ENCODE data around the gene SERBP1. TPM values are rescaled to one million over a fixed set of nuclear protein-coding genes. Genes with fewer than 3 reads are reported as not detected.

Gene SERBP1
- total RNA-seq, 2 experiments from 2014 or later = 270 to 410 TPM

- BruUV-seq (replicated peaks) = no TSS peak
- ChIA-PET POLR2A (interaction anchor here (0.6 kb wide), 2 partner anchors 44 to 566 kb away, joined by 3 read pairs; partner anchors contain the start of gene INSL5), CTCF (ENCODE audit: unreplicated experiment) (interaction anchor here (0.6 kb wide), 1 partner anchor 157 kb away, joined by 3 read pairs; no protein-coding TSS in a partner anchor)
- H3K79me2 ChIP-seq (ENCODE audit: insufficient read depth, low read depth, low read length) = no peaks in the 10 kb centered on the region
- H3K9me3 ChIP-seq (ENCODE audit: low read length) = no peaks in the 10 kb centered on the region
- no peak overlapping the region for H2AFZ ChIP-seq (ENCODE audit: low read length)
- DNase-seq (ENCODE audit: low spot score) = no peak
- no peaks in the 10 kb centered on the region for H3K4me1 ChIP-seq (ENCODE audit: insufficient read depth, low read length, poor library complexity, severe bottlenecking)
- no peak overlapping the region for H3K4me3 ChIP-seq (ENCODE audit: low read depth, low read length, poor library complexity, severe bottlenecking)
- TF ChIP-seq CTCF (conservative IDR thresholded peaks at IDR 0.05; ENCODE audit: low read length) (no peak), EZH2phosphoT487 (IDR thresholded peaks at IDR 0.05; ENCODE audit: borderline replicate concordance, low read depth, low read length) (no peak)
- no peaks in the 10 kb centered on the region for H3K9me2 ChIP-seq (ENCODE audit: insufficient read depth, low read length)
- H4K20me1 ChIP-seq (ENCODE audit: insufficient read depth, low read length) = no peaks in the 10 kb centered on the region
- intact Hi-C loops (cut with micrococcal nuclease; ENCODE audit: unreplicated experiment) = no loop called here
- no peaks in the 10 kb centered on the region for H3K36me3 ChIP-seq (ENCODE audit: insufficient read depth, low read length)
- H3K4me2 ChIP-seq (ENCODE audit: low read length) = no peak overlapping the region
- H3K27ac ChIP-seq (ENCODE audit: low read depth, low read length, poor library complexity, severe bottlenecking) = no peak overlapping the region
Observed at GRCh38 chr1:67367370-67368045, 62.7 kb downstream of the SERBP1 start.

- H3K4me1 ChIP-seq (ENCODE audit: insufficient read depth, low read length, poor library complexity, severe bottlenecking) = no peaks in the 10 kb centered on the region
- no peak overlapping the region for H2AFZ ChIP-seq (ENCODE audit: low read length)
- ChIA-PET CTCF (ENCODE audit: unreplicated experiment) (no interaction called here), POLR2A (no interaction called here)
- H3K4me3 ChIP-seq (ENCODE audit: low read depth, low read length, poor library complexity, severe bottlenecking) = no peak overlapping the region
- no peaks in the 10 kb centered on the region for H3K9me3 ChIP-seq (ENCODE audit: low read length)
- H3K4me2 ChIP-seq (ENCODE audit: low read length) = no peak overlapping the region
- BruUV-seq (replicated peaks) = no TSS peak
- no peaks in the 10 kb centered on the region for H3K79me2 ChIP-seq (ENCODE audit: insufficient read depth, low read depth, low read length)
- no peaks in the 10 kb centered on the region for H3K36me3 ChIP-seq (ENCODE audit: insufficient read depth, low read length)
- no peak overlapping the region for H3K27ac ChIP-seq (ENCODE audit: low read depth, low read length, poor library complexity, severe bottlenecking)
- no peaks in the 10 kb centered on the region for H3K9me2 ChIP-seq (ENCODE audit: insufficient read depth, low read length)
- intact Hi-C loops (cut with micrococcal nuclease; ENCODE audit: unreplicated experiment) = no loop called here
- no peak for TF ChIP-seq EZH2phosphoT487 (IDR thresholded peaks at IDR 0.05; ENCODE audit: borderline replicate concordance, low read depth, low read length)
- no peak for TF ChIP-seq CTCF (conservative IDR thresholded peaks at IDR 0.05; ENCODE audit: low read length)
- DNase-seq (ENCODE audit: low spot score) = no peak
- H4K20me1 ChIP-seq (ENCODE audit: insufficient read depth, low read length) = no peaks in the 10 kb centered on the region
Observed at GRCh38 chr1:67361641-67362040, 68.6 kb downstream of the SERBP1 start.

- H3K4me2 ChIP-seq (ENCODE audit: low read length) = no peak overlapping the region
- no peaks in the 10 kb centered on the region for H3K9me2 ChIP-seq (ENCODE audit: insufficient read depth, low read length)
- H3K27ac ChIP-seq (ENCODE audit: low read depth, low read length, poor library complexity, severe bottlenecking) = no peak overlapping the region
- H3K36me3 ChIP-seq (ENCODE audit: insufficient read depth, low read length) = no peaks in the 10 kb centered on the region
- CTCF ChIA-PET (ENCODE audit: unreplicated experiment) = no interaction called here
- no peaks in the 10 kb centered on the region for H3K4me1 ChIP-seq (ENCODE audit: insufficient read depth, low read length, poor library complexity, severe bottlenecking)
- no peak overlapping the region for H3K4me3 ChIP-seq (ENCODE audit: low read depth, low read length, poor library complexity, severe bottlenecking)
- no TSS peak for BruUV-seq (replicated peaks)
- H3K79me2 ChIP-seq (ENCODE audit: insufficient read depth, low read depth, low read length) = no peaks in the 10 kb centered on the region
- intact Hi-C loops (cut with micrococcal nuclease; ENCODE audit: unreplicated experiment) = no loop called here
- TF ChIP-seq EZH2phosphoT487 (IDR thresholded peaks at IDR 0.05; ENCODE audit: borderline replicate concordance, low read depth, low read length) (no peak), CTCF (conservative IDR thresholded peaks at IDR 0.05; ENCODE audit: low read length) (no peak)
- H2AFZ ChIP-seq (ENCODE audit: low read length) = no peak overlapping the region
- no peaks in the 10 kb centered on the region for H3K9me3 ChIP-seq (ENCODE audit: low read length)
- POLR2A ChIA-PET = no interaction called here
- DNase-seq (ENCODE audit: low spot score) = no peak
- no peaks in the 10 kb centered on the region for H4K20me1 ChIP-seq (ENCODE audit: insufficient read depth, low read length)
Observed at GRCh38 chr1:67359592-67359991, 70.6 kb downstream of the SERBP1 start.
